Inferior parietal cortex (tissue), 1 donor: ENCODE results near the gene KDM8.
"Not testable (repeated sequence)": the region's sequence is repeated elsewhere in the genome, so short reads cannot be mapped to it uniquely, and the experiment has no call there.

Experiments used
- DNase-seq: peaks from one replicate; pipeline ENCODE4 v3.0.0-alpha.2; 2016; ENCODE audit errors: extremely low spot score

The KDM8 gene

GRCh38 chr16:27191352-27191924, 11.9 kb upstream of the KDM8 start:
- no peak for DNase-seq

- DNase-seq = no peak
Observed at GRCh38 chr16:27193300-27193990, 9.9 kb upstream of the KDM8 start.

- DNase-seq = no peak
Observed at GRCh38 chr16:27195076-27195741, 8.1 kb upstream of the KDM8 start.

- no peak for DNase-seq
Observed at GRCh38 chr16:27195941-27196595, 7.3 kb upstream of the KDM8 start.

- no peak for DNase-seq
Observed at GRCh38 chr16:27197004-27197403, 6.3 kb upstream of the KDM8 start.

- no peak for DNase-seq
Observed at GRCh38 chr16:27198451-27199234, 4.7 kb upstream of the KDM8 start.

- DNase-seq = no peak
Observed at GRCh38 chr16:27199235-27199586, 4.1 kb upstream of the KDM8 start.

- DNase-seq = no peak
Observed at GRCh38 chr16:27199736-27200135, 3.6 kb upstream of the KDM8 start.

GRCh38 chr16:27200914-27201313, 2.4 kb upstream of the KDM8 start:
- DNase-seq = not testable (repeated sequence)

- DNase-seq = no peak
Observed at GRCh38 chr16:27202923-27203506, 311 bp upstream of the KDM8 start.

- no peak for DNase-seq
Observed at GRCh38 chr16:27204312-27204915, 1.1 kb downstream of the KDM8 start.

GRCh38 chr16:27205423-27206065, 2.2 kb downstream of the KDM8 start:
- DNase-seq = no peak

- DNase-seq = not testable (repeated sequence)
Observed at GRCh38 chr16:27207121-27207520, 3.8 kb downstream of the KDM8 start.

- DNase-seq = no peak
Observed at GRCh38 chr16:27208081-27208680, 4.9 kb downstream of the KDM8 start.

GRCh38 chr16:27208796-27209195, 5.5 kb downstream of the KDM8 start:
- no peak for DNase-seq

GRCh38 chr16:27209591-27209990, 6.3 kb downstream of the KDM8 start:
- no peak for DNase-seq

GRCh38 chr16:27210174-27210573, 6.8 kb downstream of the KDM8 start:
- no peak for DNase-seq

- no peak for DNase-seq
Observed at GRCh38 chr16:27211026-27211425, 7.7 kb downstream of the KDM8 start.

- no peak for DNase-seq
Observed at GRCh38 chr16:27214084-27214961, 11.0 kb downstream of the KDM8 start.
